ENCODE measurements around the gene KRIT1. TPM values are rescaled to one million over a fixed set of nuclear protein-coding genes. Genes with fewer than 3 reads are reported as not detected.

Gene KRIT1
- total RNA-seq, 1 experiment from 2014 or later, result 72.8 TPM

DNA sequence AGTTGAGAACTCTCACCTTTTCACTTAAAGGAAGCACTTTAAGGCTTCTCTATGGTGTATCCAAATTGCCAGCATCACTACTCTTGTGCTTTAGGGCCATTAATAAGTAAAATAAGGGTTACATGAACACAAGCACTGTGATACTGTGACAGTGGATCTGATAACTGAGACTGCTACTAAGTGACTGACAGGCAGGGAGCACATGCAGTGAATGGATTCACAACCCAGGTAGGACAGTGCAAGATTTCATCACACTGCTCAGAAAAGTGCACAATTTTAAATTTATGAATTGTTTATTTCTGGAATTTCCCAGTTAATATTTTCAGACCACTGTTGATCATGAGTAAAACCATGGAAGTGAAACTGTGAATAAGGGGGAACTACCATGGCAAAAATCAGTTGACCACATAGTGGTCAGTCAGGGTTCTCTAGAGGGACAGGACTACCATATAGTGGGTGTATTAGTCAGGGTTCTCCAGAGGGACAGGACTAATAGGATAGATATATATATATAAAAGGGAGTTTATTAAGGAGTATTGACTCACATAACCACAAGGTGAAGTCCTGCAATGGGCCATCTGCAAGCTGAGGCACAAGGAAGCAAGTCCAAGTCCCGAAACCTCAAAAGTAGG is 90.5 kb downstream of the KRIT1 start:
- Histone ChIP-seq H3K4me1 (peaks cover 14% of the 10 kb centered on the region), H3K27ac (no peak overlapping the region), H3K36me3 (no peaks in the 10 kb centered on the region), H3K27me3 (no peaks in the 10 kb centered on the region), H3K4me3 (no peak overlapping the region), H3K9me3 (replicated peaks) (no peaks in the 10 kb centered on the region)
- no peak for DNase-seq

DNA sequence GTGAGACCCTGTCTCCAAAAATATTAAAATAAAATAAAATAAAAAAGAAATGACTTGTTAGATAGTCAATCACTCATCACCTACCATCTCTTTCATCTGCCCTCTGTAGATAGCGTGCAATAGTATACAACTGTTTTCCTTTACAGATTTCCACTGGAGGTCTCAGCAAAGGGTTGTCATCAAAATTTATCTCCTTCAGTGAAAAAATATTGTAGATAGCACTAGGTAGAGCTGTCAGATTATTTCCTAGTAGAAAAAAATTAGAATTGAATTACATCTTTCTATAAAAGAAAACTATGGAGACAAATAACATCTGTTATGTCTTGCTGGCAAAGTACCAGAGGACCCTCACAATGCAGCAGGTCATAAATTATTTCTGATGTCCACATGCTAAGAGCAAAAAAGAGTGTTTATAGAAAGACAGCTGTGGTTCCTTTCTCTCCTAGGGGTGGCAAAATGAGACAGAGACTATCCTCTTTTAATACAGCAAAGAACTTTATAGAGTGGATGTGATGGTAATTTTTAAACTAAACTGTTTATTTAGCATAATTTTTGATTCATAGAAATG is 95.2 kb downstream of the KRIT1 start:
- H3K9me3 ChIP-seq (replicated peaks), result no peaks in the 10 kb centered on the region
- no peaks in the 10 kb centered on the region for H3K36me3 ChIP-seq
- H3K4me3 ChIP-seq, result no peak overlapping the region
- DNase-seq, result peak; percentile 42 to 75
- no peaks in the 10 kb centered on the region for H3K27me3 ChIP-seq
- peak overlapping the region; percentile 13; the same call in 1 of the 2 replicates for H3K27ac ChIP-seq
- H3K4me1 ChIP-seq, result peaks cover 10% of the 10 kb centered on the region

DNA sequence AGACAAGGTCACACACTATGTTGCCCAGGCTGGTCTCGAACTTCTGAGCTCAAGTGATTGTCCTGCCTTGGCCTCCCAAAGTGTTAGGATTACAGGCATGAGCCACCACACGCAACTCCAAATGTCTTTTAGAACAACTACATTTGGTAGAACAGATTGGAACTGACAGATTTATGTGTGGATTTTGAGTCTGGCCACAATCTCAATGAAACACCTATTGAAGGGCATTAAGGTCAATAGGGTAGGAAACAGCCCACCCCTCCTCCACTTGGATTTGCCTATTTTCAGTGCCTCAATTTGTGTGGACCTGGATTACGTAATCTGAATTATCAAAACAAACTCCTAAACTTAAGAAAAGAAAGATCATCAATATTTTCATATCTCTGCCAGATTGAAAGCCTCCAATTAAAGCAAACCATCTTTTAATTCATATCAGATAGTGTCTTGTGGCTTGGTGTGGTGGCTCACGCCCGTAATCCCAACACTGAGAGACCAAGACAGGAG is 95.9 kb downstream of the KRIT1 start:
- H3K27ac ChIP-seq, result no peak overlapping the region
- H3K4me3 ChIP-seq, result no peak overlapping the region
- H3K27me3 ChIP-seq, result no peaks in the 10 kb centered on the region
- H3K36me3 ChIP-seq, result no peaks in the 10 kb centered on the region
- peaks cover 10% of the 10 kb centered on the region for H3K4me1 ChIP-seq
- no peaks in the 10 kb centered on the region for H3K9me3 ChIP-seq (replicated peaks)
- no peak for DNase-seq

Other genes with a start within 250 kb of the KRIT1 start
- gene CYP51A1, start 111.4 kb downstream of the KRIT1 start, total RNA-seq (2014; rRNA removed; shearing (Covaris generic)), result 130 and 131 TPM in 2 replicates
- 0.05 and 0.30 TPM in 2 replicates for gene LRRD1, start 66.8 kb downstream of the KRIT1 start, total RNA-seq (2014; rRNA removed; shearing (Covaris generic))
- 31.7 and 34.0 TPM in 2 replicates for gene ANKIB1, start 60 bp upstream of the KRIT1 start, total RNA-seq (2014; rRNA removed; shearing (Covaris generic))
- 48.6 and 57.1 TPM in 2 replicates for gene GATAD1, start 201.6 kb upstream of the KRIT1 start, total RNA-seq (2014; rRNA removed; shearing (Covaris generic))
- gene ERVW-1, start 232.0 kb upstream of the KRIT1 start, total RNA-seq (2014; rRNA removed; shearing (Covaris generic)), result 66.6 and 78.1 TPM in 2 replicates

All from SJCRH30 (cell line).